C1 segment of cervical spinal cord (tissue), 14 donors: ENCODE data around the gene TFF3.

ENCODE experiments used
- DNase-seq, 14 donors: peaks; one replicate each; lab custom pipeline; 2025; lab: John Stamatoyannopoulos, UW

The TFF3 gene, protein sequence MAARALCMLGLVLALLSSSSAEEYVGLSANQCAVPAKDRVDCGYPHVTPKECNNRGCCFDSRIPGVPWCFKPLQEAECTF

GRCh38 chr21:42315296-42315891, at the start of gene TFF3:
Gene TFF3 (minus strand): TSS chr21:42315409. CDS start chr21:42315374, 35 bp downstream.
- no peak for DNase-seq

DNA sequence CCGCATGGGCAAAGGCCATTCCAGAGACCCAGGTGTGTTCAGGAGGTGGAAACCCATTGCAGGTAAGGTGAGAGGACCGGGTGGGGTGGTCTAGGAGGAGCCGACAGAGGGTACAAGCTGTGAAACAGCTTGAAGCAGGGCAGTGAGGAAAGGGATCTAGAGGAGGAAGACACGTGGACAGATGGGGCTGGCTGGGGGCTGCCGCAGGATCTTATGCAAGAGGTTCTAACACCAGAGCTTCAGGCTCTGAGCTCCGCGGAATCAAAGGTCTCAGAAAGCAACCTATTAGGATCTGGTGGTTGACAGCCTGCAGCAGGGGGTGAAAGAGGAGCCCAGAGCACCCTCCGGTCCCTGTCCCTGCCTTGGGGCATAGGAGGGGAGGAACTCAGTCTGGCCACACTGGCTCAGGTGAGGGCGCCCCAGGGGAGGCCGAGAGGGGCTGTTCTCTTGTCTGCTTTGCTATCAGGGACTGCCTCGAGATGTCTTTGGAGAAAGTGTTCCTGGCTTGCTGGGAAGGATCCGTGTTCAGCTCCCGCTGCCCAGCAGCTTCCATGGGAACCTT, 49.2 kb upstream of the TFF3 start:
- no peak for DNase-seq

DNA sequence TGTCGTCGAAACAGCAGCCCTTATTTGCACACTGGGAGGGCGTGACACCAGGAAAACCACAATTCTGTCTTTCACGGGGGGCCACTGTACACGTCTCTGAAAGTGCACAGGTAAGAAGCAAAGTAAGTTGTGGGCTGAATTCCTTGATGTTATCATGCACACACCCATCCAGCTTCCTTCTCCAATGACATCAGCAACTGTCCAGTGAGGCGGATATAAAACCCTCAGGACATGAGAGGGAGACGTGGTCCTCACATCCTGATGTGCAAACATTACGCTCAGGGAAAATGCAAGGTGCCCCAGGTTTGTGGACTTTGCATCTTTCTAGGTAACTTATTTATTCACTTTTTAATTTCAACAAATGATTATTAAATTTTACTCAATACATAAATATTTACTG, 48.1 kb upstream of the TFF3 start:
- DNase-seq = no peak

DNA sequence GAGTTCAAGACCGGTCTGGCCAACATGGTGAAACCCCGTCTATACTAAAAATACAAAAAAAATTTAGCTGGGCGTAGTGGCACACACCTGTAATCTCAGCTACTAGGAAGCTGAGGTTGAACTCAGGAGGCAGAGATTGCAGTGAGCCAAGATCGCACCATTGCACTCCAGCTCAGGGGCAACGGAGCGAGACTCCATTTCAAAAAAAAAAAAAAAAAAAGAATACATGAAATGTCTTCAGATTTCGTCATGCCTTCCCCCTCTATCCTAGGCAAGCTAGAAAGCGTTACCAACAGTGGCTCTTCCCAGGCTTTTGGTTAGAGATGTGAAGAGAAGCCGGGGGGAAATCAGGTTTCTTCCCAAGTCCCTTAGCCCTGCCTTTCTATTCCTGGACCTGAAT, 47.5 kb upstream of the TFF3 start:
- no peak for DNase-seq

- no peak for DNase-seq
Observed at GRCh38 chr21:42362198-42362597, 47.0 kb upstream of the TFF3 start.

DNA sequence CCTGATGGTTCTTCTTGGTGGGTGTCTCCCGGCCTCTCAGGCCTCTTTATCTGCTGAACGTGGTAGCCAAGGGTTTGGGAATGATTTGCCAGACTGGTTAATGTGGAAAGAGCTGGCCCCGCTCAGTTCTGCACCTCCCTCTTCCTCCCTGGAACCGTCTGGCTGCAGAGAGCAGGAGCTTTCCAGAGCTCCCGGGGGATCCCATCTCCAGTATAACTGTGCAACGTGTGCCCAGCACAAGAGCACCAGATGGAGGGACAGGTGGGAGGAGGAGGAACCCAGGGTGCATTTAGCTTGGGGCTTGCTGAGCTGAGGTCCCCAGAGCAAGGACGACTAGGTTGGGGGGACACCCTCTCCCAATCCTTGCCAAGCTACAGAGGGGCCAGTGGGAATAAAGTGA, 46.1 kb upstream of the TFF3 start:
- no peak for DNase-seq

DNA sequence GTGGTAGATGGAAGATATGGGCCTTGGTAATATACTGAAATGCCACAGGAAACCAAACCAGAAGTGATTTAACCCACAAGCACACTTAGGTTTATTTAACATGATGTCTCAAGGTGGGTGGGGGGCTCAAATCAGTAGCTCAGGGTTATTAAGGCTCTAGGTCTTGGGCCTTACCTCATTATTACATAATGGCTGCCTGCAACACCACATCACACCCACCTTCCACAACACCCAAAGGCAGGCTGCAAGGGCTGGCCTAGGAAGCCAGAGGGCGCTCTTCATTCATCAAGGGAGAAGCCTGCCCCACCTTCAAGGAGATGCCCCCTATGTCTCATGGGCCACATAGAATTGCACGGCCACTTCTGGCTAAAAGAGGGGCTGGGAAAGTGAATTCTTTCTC, 45.1 kb upstream of the TFF3 start:
- no peak for DNase-seq

GRCh38 chr21:42358937-42359336, 43.7 kb upstream of the TFF3 start:
- DNase-seq = no peak

GRCh38 chr21:42358261-42358660, 43.1 kb upstream of the TFF3 start:
- DNase-seq = no peak

- DNase-seq = no peak
Observed at GRCh38 chr21:42357307-42357706, 42.1 kb upstream of the TFF3 start.

DNA sequence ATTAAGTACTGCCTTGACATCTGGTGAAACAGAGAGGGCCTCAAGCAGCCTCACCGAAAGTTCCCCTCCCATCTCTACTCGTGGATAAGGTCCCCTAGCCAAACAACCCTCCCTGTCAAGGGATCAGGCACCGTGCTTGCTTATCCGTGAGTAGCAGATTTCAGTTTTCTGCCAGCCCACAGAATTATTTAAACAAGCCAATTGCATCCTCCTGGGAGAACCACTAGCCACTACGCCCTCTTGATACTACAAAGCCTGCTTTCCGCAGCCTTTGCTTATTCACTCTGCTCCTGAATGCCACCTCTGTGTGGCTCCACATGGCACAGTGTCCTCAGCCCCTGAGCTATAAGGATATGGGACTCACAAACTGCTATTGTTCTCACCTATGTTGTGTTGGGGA, 41.4 kb upstream of the TFF3 start:
- DNase-seq = no peak

DNA sequence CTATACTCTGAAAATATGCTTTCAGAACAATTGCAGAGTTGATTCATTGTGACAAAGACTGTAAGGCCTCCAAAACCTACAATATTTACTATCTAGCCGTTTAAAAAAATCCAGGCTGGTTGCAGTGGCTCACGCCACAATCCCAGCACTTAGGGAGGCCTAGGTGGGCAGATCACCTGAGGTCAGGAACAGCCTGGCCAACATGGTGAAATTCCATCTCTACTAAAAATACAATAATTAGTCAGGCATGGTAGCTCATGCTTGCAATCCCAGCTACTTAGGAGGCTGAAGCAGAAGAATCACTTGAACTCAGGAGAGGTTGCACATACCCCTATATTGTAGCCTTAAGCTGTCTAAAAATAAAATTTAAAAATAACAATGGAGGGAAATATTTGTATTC, 40.8 kb upstream of the TFF3 start:
- DNase-seq = no peak

DNA sequence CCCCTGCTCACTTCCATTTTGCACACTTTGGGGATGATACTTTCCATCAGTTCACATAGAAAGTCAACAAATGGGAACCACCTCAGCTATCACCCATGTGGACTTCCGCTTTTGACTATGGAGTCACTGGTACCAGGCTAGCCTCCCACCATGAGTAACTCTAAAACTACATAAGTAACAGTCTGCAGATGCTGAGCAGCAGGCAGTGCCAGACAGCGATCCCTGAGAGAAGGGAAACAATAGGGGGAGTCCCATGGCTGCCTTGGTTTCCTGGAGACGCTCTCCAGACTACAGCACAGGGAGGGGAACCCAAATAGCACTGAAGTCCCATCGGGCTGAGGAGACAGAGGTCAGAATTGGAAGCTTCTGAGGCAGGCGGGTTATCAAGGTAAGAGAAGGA, 38.4 kb upstream of the TFF3 start:
- DNase-seq = no peak

- DNase-seq = no peak
Observed at GRCh38 chr21:42352441-42353095, 37.4 kb upstream of the TFF3 start.

DNA sequence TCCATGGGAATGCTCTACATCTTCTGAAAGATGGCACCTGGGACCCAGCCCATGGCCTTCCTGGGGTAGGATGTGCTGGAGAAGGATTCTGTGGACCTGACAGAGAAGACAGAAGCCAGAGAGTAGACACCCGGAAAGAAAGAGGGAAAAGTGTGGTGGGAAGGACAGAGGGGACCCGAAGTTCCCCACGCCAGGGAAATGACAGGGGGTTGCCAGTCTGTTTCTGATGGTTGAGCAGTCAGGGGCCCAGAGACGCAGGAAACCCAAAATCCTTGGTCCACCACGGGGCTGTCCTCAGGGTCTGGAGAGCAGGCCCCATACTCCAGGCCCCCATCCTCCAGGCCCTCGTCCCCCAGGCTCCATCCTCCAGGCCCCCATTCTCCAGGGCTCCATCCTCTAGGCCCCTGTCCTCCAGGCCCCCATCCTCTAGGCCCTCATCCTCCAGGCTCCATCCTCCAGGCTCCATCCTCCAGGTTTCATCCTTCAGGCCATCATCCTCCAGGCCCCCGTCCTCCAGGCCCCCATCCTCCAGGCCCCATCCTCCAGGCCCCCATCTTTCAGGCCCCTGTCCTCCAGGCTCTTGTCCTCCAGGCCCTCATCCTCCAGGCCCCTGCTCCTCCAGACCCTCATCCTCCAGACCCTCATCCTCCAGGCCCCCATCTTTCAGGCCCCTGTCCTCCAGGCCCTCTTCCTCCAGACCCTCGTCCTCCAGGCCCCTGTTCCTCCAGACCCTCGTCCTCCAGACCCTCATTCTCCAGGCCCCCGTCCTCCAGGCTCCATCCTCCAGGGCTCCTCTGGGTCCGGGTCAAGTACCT, 36.6 kb upstream of the TFF3 start:
- no peak for DNase-seq

DNA sequence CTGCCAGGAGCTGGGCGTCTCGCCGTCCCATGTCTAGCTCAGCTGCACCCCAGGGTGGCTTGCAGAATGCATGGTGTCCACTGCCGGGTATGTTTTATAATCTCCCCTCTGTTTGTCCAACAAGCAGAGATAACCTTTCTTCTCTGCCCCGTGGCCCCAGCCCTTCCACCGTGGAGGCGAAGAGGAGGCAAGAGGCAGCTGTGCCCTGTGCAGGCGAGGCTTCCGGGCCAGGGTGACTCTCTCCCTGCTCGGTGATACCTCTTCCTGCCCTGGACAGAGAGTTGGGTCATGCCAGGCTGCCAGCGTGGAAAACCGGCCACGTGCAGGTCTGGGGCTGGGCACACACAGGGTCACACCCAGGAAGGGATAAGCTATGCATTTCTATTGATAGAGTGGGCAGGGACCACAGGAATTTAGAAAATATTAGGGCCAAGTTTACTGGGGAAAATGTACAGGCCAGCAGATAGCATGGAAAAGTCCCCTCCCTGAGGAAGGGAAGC, 35.8 kb upstream of the TFF3 start, which contains the start of gene TFF2:
Gene TFF2, minus strand, starts transcription at position 68 of the 500 bp plus-strand sequence. Its CDS starts 37 bp downstream, at position 31.
- no peak for DNase-seq

DNA sequence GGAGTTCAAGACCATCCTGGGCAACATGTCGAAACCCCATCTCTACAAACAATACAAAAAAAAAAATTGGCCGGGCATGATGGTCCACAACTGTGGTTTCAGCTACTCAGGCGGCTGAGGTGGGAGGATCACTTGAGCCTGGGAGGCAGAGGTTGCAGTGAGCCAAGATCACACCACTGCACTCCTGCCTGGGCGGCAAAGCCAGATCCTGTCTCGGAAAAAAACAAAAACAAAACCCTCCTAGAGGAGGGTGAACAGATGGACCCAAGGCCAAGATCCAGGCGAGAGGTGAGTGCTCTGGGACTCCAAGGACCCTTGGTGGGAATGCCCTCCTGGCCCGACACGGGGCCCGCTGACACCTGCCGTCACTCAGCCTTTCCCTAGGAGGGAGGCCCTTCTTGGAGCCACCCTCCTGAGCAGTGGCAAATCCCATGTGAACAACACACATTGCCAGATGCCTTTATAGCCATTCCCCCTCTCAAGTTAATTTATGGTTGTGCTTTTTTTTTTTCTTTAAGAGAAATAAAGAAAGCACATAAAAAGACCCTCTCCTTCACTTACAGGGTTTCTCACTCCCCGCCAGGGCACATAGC, 35.2 kb upstream of the TFF3 start:
- DNase-seq = no peak

DNA sequence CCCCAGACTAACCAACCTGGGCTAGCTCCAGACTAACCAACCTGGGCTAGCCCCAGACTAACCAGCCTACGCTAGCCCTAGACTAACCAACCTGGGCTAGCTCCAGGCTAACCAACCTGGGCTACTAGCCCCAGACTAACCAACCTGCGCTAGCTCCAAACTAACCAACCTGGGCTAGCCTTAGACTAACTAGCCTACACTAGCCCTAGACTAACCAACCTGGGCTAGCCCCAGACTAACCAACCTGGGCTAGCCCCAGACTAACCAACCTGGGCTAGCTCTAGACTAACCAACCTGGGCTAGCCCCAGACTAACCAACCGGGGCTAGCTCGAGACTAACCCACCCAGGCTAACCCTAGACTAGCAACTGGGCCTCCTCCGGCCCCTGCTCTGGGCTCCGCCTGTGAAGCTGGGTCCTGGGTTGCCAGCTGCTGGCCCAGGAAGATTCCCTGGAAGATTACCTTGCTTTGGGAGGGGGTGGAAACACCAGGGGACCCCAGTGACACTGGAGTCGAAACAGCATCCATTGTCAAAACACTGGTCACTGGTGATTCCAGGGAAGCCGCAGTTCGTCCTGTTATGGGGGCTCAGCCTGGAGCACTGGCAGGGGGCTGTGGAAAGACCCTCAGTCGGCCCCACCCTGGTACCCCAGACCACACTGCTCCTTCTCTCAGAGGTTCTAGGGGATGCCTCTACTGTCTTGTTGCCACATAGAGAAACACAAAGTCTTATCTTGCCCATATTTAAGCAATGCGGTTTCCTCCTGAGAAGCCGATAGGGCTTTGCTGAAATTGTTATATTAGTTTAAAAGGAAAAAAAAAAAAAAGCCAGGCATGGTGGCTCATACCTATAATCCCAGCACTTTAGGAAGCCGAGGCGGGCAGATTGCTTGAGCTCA, 34.5 kb upstream of the TFF3 start:
- no peak for DNase-seq

- DNase-seq = no peak
Observed at GRCh38 chr21:42348762-42349161, 33.6 kb upstream of the TFF3 start.

- no peak for DNase-seq
Observed at GRCh38 chr21:42347601-42348327, 32.6 kb upstream of the TFF3 start.
